ENCODE data around the gene ATP6V1G1. TPM values are rescaled to one million over a fixed set of nuclear protein-coding genes. Genes with fewer than 3 reads are reported as not detected.
"Not testable (repeated sequence)": the region's sequence is repeated elsewhere in the genome, so short reads cannot be mapped to it uniquely, and the experiment has no call there.

The ATP6V1G1 gene
- total RNA-seq, 1 donor from 2014 or later, result 279 TPM

DNA sequence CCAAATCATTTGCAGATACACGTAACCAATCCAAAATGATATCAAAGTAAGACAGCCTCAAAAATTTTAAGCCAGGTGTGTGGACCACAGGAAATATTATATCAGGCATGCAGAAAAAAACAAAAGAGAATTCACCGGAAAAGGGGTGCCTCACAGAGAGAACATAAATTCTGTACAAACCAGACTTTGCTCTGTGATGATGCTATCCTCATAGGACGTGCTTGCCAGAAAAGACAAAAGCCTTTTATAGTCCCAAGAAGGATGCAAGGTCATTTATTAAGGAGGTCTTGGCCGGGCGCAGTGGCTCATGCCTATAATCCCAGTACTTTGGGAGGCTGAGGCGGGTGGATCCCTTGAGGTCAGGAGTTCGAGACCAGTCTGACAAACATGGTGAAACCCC is 16.8 kb upstream of the ATP6V1G1 start:
- no peak for FAIRE-seq
- H3K4me3 ChIP-seq (ENCODE audit: low read depth, low read length), result no peak overlapping the region
- DNase-seq (ENCODE audit: low read depth), result no peak
- TF ChIP-seq, protein P1, sequence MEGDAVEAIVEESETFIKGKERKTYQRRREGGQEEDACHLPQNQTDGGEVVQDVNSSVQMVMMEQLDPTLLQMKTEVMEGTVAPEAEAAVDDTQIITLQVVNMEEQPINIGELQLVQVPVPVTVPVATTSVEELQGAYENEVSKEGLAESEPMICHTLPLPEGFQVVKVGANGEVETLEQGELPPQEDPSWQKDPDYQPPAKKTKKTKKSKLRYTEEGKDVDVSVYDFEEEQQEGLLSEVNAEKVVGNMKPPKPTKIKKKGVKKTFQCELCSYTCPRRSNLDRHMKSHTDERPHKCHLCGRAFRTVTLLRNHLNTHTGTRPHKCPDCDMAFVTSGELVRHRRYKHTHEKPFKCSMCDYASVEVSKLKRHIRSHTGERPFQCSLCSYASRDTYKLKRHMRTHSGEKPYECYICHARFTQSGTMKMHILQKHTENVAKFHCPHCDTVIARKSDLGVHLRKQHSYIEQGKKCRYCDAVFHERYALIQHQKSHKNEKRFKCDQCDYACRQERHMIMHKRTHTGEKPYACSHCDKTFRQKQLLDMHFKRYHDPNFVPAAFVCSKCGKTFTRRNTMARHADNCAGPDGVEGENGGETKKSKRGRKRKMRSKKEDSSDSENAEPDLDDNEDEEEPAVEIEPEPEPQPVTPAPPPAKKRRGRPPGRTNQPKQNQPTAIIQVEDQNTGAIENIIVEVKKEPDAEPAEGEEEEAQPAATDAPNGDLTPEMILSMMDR (IDR thresholded peaks at IDR 0.05; ENCODE audit: insufficient read depth, low read length, severe bottlenecking), result no peak
- H3K27me3 ChIP-seq (ENCODE audit: control insufficient read depth, insufficient read depth, low read length), result no peaks in the 10 kb centered on the region
- H3K36me3 ChIP-seq (ENCODE audit: control insufficient read depth, insufficient read depth, low read length), result no peaks in the 10 kb centered on the region

- FAIRE-seq, result no peak
- no peaks in the 10 kb centered on the region for H3K36me3 ChIP-seq (ENCODE audit: control insufficient read depth, insufficient read depth, low read length)
- H3K27me3 ChIP-seq (ENCODE audit: control insufficient read depth, insufficient read depth, low read length), result no peaks in the 10 kb centered on the region
- TF ChIP-seq, protein P1 (IDR thresholded peaks at IDR 0.05; ENCODE audit: insufficient read depth, low read length, severe bottlenecking), result no peak
- no peak overlapping the region for H3K4me3 ChIP-seq (ENCODE audit: low read depth, low read length)
- no peak for DNase-seq (ENCODE audit: low read depth)
Observed at GRCh38 chr9:114571391-114571790, 16.2 kb upstream of the ATP6V1G1 start.

- FAIRE-seq, result no peak
- Histone ChIP-seq H3K4me3 (ENCODE audit: low read depth, low read length) (no peak overlapping the region), H3K36me3 (ENCODE audit: control insufficient read depth, insufficient read depth, low read length) (no peaks in the 10 kb centered on the region), H3K27me3 (ENCODE audit: control insufficient read depth, insufficient read depth, low read length) (no peaks in the 10 kb centered on the region)
- no peak for DNase-seq (ENCODE audit: low read depth)
- TF ChIP-seq, protein P1 (IDR thresholded peaks at IDR 0.05; ENCODE audit: insufficient read depth, low read length, severe bottlenecking), result no peak
Observed at GRCh38 chr9:114572199-114572598, 15.4 kb upstream of the ATP6V1G1 start.

- Histone ChIP-seq H3K36me3 (ENCODE audit: control insufficient read depth, insufficient read depth, low read length) (no peaks in the 10 kb centered on the region), H3K4me3 (ENCODE audit: low read depth, low read length) (no peak overlapping the region), H3K27me3 (ENCODE audit: control insufficient read depth, insufficient read depth, low read length) (no peaks in the 10 kb centered on the region)
- TF ChIP-seq, protein P1 (IDR thresholded peaks at IDR 0.05; ENCODE audit: insufficient read depth, low read length, severe bottlenecking), result no peak
- DNase-seq (ENCODE audit: low read depth), result no peak
- FAIRE-seq, result no peak
Observed at GRCh38 chr9:114574438-114574837, 13.1 kb upstream of the ATP6V1G1 start.

DNA sequence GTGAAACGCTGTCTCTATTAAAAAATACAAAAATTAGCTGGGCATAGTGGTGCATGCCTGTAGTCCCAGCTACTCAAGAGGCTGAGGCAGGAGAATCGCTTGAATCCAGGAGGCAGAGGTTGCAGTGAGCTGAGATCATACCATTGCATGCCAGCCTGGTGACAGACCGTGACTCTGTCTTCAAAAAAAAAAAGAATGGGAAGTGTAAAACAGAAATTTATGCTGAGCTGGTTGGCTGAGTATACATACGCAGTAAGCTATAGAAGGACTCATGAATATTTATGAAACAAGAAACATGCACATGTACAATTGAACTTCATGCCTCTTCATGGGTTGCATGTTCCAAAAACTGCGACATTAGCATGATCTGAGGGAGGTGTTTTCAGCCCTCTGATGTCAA is 10.8 kb upstream of the ATP6V1G1 start:
- H3K36me3 ChIP-seq (ENCODE audit: control insufficient read depth, insufficient read depth, low read length); DNase-seq (ENCODE audit: low read depth); H3K4me3 ChIP-seq (ENCODE audit: low read depth, low read length); H3K27me3 ChIP-seq (ENCODE audit: control insufficient read depth, insufficient read depth, low read length); FAIRE-seq: not testable (repeated sequence)

GRCh38 chr9:114578134-114578533 is 9.4 kb upstream of the ATP6V1G1 start:
- not testable (repeated sequence) for DNase-seq (ENCODE audit: low read depth); H3K36me3 ChIP-seq (ENCODE audit: control insufficient read depth, insufficient read depth, low read length); FAIRE-seq; H3K27me3 ChIP-seq (ENCODE audit: control insufficient read depth, insufficient read depth, low read length); H3K4me3 ChIP-seq (ENCODE audit: low read depth, low read length)

DNA sequence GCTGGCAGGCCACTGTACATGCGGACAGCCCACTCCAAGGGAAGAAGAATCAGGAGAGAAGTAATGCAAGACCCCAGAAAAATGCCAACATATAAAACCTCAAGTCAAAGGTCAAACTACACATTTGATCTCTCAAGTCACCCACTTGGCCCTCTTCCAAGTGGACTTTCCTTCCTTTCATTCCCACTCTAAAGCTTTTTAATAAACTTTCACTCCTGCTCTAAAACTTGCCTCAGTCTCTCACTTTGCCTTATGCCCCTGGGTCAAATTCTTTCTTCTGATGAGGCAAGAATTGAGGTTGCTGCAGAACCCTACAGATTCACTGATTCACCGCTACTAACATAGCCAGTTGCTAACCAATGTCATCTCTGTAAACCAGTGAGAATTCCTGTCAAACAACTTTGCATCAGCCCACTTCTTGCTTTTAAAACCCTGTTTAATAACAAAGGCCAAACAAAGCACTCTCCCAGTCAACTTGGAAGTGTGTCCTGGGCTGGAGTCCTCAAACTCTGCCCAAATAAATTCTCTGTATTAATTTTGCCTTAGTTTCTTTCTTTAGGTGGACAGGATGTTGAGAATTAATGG is 6.9 kb upstream of the ATP6V1G1 start:
- no peak overlapping the region for H3K4me3 ChIP-seq (ENCODE audit: low read depth, low read length)
- H3K36me3 ChIP-seq (ENCODE audit: control insufficient read depth, insufficient read depth, low read length), result no peaks in the 10 kb centered on the region
- TF ChIP-seq, protein P1 (IDR thresholded peaks at IDR 0.05; ENCODE audit: insufficient read depth, low read length, severe bottlenecking), result no peak
- FAIRE-seq (no peak), DNase-seq (ENCODE audit: low read depth) (peak; percentile 53)
- no peaks in the 10 kb centered on the region for H3K27me3 ChIP-seq (ENCODE audit: control insufficient read depth, insufficient read depth, low read length)

Data from bronchial epithelial cell (primary cell).